Neural cell (in vitro differentiated cells): ENCODE data around the gene RAB11FIP2. TPM values are rescaled to one million over a fixed set of nuclear protein-coding genes. Genes with fewer than 3 reads are reported as not detected.

Experiments used
- H2AFZ ChIP-seq: fragments of 200-600, 300-800 bp; sonication (generic), shearing (Covaris generic); 2 replicates; pipeline ENCODE4 v1.6.0; 2014; ENCODE audit warnings: low read depth, mild to moderate bottlenecking, antibody characterized with exemption, low read length, moderate library complexity
- H3F3A ChIP-seq: fragments of 200-600 bp; shearing (Covaris generic); 2 replicates; pipeline ENCODE4 v1.6.1; 2016; ENCODE audit warnings: mild to moderate bottlenecking, moderate library complexity, mixed read lengths, antibody characterized with exemption, low read length; ENCODE audit not compliant: insufficient read depth, poor library complexity, severe bottlenecking
- H3K27ac ChIP-seq: fragments of 200-600, 300-800 bp; sonication (generic), shearing (Covaris generic); 2 replicates; pipeline ENCODE4 v1.5.1; 2014; ENCODE audit warnings: mild to moderate bottlenecking, low read length, moderate library complexity
- H3K27me3 ChIP-seq: fragments of 300-800, 200-600 bp; sonication (generic), shearing (Covaris generic); 2 replicates; pipeline ENCODE4 v1.6.0; 2014; ENCODE audit warnings: mild to moderate bottlenecking, low read depth, low read length, moderate library complexity; ENCODE audit not compliant: insufficient read depth
- H3K36me3 ChIP-seq: fragments of 300-800, 200-600 bp; sonication (generic), shearing (Covaris generic); 2 replicates; pipeline ENCODE4 v1.5.1; 2014; ENCODE audit warnings: mild to moderate bottlenecking, antibody characterized with exemption, low read length, moderate library complexity; ENCODE audit not compliant: insufficient read depth
- H3K4me2 ChIP-seq: fragments of 300-800, 200-600 bp; sonication (generic), shearing (Covaris generic); 2 replicates; pipeline ENCODE4 v1.6.0; 2014; ENCODE audit warnings: mild to moderate bottlenecking, low read length
- H3K4me3 ChIP-seq: fragments of 300-800, 200-600 bp; sonication (generic), shearing (Covaris generic); 2 replicates; pipeline ENCODE4 v1.5.1; 2014; ENCODE audit warnings: mild to moderate bottlenecking, low read length, moderate library complexity
- H3K79me2 ChIP-seq: fragments of 200-600 bp; shearing (Covaris generic); replicated peaks from 2 replicates; pipeline ENCODE4 v1.6.0; 2014; ENCODE audit warnings: mild to moderate bottlenecking, low read length, moderate library complexity; ENCODE audit not compliant: insufficient read depth
- H3K9ac ChIP-seq: fragments of 300-800, 200-600 bp; sonication (generic), shearing (Covaris generic); 2 replicates; pipeline ENCODE4 v1.6.1; 2016; ENCODE audit warnings: mild to moderate bottlenecking, low read length, mixed read lengths
- H3K9me2 ChIP-seq: fragments of 200-600 bp; shearing (Covaris generic); 2 replicates; pipeline ENCODE4 v1.6.1; 2016; ENCODE audit warnings: mild to moderate bottlenecking, low read length, mixed read lengths; ENCODE audit not compliant: insufficient read depth
- H3K9me3 ChIP-seq: fragments of 200-600, 300-800 bp; sonication (generic), shearing (Covaris generic); 2 replicates; pipeline ENCODE4 v1.6.1; 2016; ENCODE audit warnings: mild to moderate bottlenecking, mixed run types, low read length, moderate library complexity, mixed read lengths
- H4K20me1 ChIP-seq: fragments of 200-600 bp; shearing (Covaris generic); 2 replicates; pipeline ENCODE4 v1.6.1; 2016; ENCODE audit warnings: mild to moderate bottlenecking, mixed run types; ENCODE audit not compliant: insufficient read depth
- CTCF ChIP-seq: fragments of 450-650 bp; IDR thresholded peaks from 2 replicates; pipeline ENCODE4 v1.5.1; 2014; ENCODE audit warnings: antibody characterized with exemption, mild to moderate bottlenecking, moderate library complexity; ENCODE audit not compliant: poor library complexity, severe bottlenecking
- EP300 ChIP-seq: fragments of 450-650 bp; conservative IDR thresholded peaks from 2 replicates; pipeline ENCODE4 v1.6.1; 2014; ENCODE audit warnings: antibody characterized with exemption, mild to moderate bottlenecking, moderate library complexity; ENCODE audit not compliant: poor library complexity, severe bottlenecking
- EZH2 ChIP-seq: fragments of 200-600, 300-800 bp; shearing (Covaris generic), sonication (generic); IDR thresholded peaks from 2 replicates; pipeline ENCODE4 v1.6.1; 2014; ENCODE audit warnings: antibody characterized with exemption, low read length, borderline replicate concordance, mild to moderate bottlenecking; ENCODE audit not compliant: insufficient read depth, poor library complexity, severe bottlenecking
- MXI1 ChIP-seq: fragments of 450-650 bp; conservative IDR thresholded peaks from 2 replicates; pipeline ENCODE4 v1.6.1; 2014; ENCODE audit warnings: antibody characterized with exemption, mild to moderate bottlenecking; ENCODE audit not compliant: poor library complexity, severe bottlenecking
- POLR2AphosphoS5 ChIP-seq: IDR thresholded peaks from 2 replicates; pipeline ENCODE4 v1.6.1; 2012
- RAD21 ChIP-seq: fragments of 450-650 bp; conservative IDR thresholded peaks from 2 replicates; pipeline ENCODE4 v1.6.1; 2014; ENCODE audit warnings: antibody characterized with exemption, mild to moderate bottlenecking, moderate library complexity
- REST ChIP-seq: IDR thresholded peaks from 2 replicates; pipeline ENCODE4 v1.6.1; 2012; ENCODE audit warnings: borderline replicate concordance
- SMC3 ChIP-seq: fragments of 450-650 bp; conservative IDR thresholded peaks from 2 replicates; pipeline ENCODE4 v1.6.1; 2014; ENCODE audit warnings: antibody characterized with exemption, mild to moderate bottlenecking, moderate library complexity; ENCODE audit not compliant: poor library complexity
- TAF1 ChIP-seq: IDR thresholded peaks from 2 replicates; pipeline ENCODE4 v1.6.1; 2012; ENCODE audit warnings: low read depth
- polyA plus RNA-seq: library from polyadenylated mRNA; depleted of rRNA; stranded (reverse); fragments of >200 nt; gene quantifications from 2 replicates; pipeline ENCODE4 v1.2.3, GENCODE V29; 2014

The RAB11FIP2 gene
- polyA plus RNA-seq, 1 donor from 2014 or later, result 26.3 TPM

- Histone ChIP-seq H4K20me1 (no peaks in the 10 kb centered on the region), H3K9me2 (no peaks in the 10 kb centered on the region), H3K9ac (no peak overlapping the region), H3K79me2 (peaks cover 12% of the 10 kb centered on the region), H3K4me3 (no peak overlapping the region), H3K27me3 (no peaks in the 10 kb centered on the region), H3F3A (no peaks in the 10 kb centered on the region), H3K36me3 (no peaks in the 10 kb centered on the region), H3K4me2 (no peak overlapping the region), H3K27ac (no peak overlapping the region), H3K9me3 (no peaks in the 10 kb centered on the region), H2AFZ (no peak overlapping the region)
- no peak for TF ChIP-seq TAF1
- TF ChIP-seq CTCF, result no peak
- TF ChIP-seq EZH2, result no peak
- no peak for TF ChIP-seq REST
- TF ChIP-seq SMC3, result no peak
- no peak for TF ChIP-seq MXI1
- TF ChIP-seq POLR2AphosphoS5, result no peak
- TF ChIP-seq RAD21, result no peak
- TF ChIP-seq EP300, result no peak
Observed at GRCh38 chr10:118035354-118036005, 11.3 kb downstream of the RAB11FIP2 start.

- no peaks in the 10 kb centered on the region for H3K9me2 ChIP-seq
- H3F3A ChIP-seq, result no peaks in the 10 kb centered on the region
- H3K9me3 ChIP-seq, result no peaks in the 10 kb centered on the region
- no peak overlapping the region for H3K27ac ChIP-seq
- H3K4me3 ChIP-seq, result no peak overlapping the region
- H3K27me3 ChIP-seq, result no peaks in the 10 kb centered on the region
- no peak overlapping the region for H2AFZ ChIP-seq
- no peak for TF ChIP-seq REST
- TF ChIP-seq EZH2, result no peak
- no peak for TF ChIP-seq TAF1
- TF ChIP-seq MXI1, result no peak
- no peak for TF ChIP-seq EP300
- no peaks in the 10 kb centered on the region for H3K36me3 ChIP-seq
- H4K20me1 ChIP-seq, result no peaks in the 10 kb centered on the region
- no peak overlapping the region for H3K4me2 ChIP-seq
- H3K79me2 ChIP-seq, result peaks cover 6% of the 10 kb centered on the region
- no peak overlapping the region for H3K9ac ChIP-seq
Observed at GRCh38 chr10:118034791-118035261, 11.9 kb downstream of the RAB11FIP2 start.
